Kidney capillary endothelial cell (primary cell): ENCODE measurements around the gene DFFB.

Experiments used
- DNase-seq: peaks from one replicate; pipeline ENCODE4 v3.0.0-alpha.2; 2018; ENCODE audit warnings: low spot score

The DFFB gene

DNA sequence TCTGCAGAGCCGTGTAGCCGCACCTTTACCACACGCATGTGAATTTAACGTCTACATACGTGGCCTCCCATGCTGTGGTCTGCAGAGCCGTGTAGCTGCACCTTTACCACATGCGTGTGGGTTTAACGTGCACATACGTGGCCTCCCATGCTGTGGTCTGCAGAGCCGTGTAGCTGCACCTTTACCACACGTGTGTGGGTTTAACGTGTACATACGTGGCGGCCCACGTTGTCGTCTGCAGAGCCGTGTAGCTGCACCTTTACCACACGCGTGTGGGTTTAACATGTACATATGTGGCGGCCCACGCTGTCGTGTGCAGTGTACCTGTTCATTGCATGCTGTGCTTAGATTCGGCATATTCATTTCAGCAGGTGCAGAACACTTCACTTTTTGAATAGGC lies 17.5 kb downstream of the DFFB start:
- no peak for DNase-seq

DNA sequence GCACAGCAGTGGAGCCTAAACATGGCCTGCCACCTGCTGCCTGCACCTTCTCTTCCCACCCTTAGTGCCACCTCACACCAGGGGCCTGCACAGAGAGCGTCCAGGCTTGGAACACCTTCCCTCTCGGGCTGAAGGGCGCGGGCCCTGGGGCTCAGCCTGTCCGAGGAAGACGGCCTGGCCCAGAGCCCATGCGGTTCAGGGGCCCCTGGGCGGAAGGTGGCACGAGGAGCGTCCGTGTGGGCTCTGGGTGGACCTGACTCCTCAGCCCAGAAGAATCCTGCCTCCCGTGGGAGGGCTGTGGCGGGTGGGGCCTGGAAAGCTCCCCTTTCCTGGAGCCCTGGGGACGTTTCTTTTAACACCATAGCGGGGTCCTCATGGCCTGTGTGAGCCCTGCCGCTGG lies 19.4 kb downstream of the DFFB start:
- DNase-seq, result no peak

DNA sequence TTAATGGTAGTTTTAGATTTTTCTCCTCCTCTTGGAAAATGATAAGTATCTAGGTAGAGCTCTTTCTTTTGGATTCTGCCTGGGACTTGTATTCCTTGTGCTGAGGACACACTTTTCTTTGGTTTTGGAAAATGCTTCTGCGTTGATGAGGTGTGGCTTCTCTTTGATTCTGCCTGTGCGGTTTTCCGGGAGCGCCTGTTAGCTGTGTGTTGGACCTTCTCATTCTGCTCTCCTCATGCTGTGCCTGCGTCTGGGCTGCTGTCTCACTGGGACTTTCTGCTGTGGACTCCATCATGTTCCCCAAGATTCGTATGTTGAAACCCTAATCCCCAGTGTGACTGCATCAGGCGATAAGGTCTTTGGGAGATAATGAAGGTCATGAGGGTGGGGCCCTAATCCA lies 21.8 kb downstream of the DFFB start:
- DNase-seq, result no peak

DNA sequence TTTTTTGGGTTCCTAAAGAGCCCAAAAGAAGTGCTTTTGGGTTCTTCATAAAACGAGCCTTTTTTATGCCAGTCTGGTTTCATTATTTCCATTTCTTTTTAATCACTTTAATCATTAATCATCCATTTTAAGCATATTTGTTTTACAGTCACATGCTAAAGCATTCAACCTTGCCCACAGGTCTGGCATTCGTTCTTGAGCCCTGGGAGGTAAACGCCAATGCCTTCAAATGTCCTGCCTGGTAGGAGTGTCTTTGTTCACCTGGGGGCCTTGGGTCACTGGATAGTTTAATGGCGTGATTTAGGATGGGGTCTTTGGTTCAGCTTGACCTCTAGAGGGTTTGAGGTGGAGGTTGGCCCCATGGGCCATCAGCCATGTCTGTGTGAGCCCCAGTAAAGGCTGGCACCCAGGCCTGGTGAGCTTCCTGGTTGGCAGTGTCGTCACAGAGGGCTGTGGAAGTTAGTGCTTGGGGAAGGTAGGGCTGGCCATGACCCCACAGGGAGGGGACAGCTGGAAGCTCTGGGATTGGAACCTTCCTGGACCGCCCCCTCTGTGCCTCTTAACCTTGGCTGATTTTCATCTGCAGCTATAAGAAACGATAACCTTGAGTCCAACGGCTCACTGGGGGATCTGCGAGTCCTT lies 22.6 kb downstream of the DFFB start:
- DNase-seq, result no peak

DNA sequence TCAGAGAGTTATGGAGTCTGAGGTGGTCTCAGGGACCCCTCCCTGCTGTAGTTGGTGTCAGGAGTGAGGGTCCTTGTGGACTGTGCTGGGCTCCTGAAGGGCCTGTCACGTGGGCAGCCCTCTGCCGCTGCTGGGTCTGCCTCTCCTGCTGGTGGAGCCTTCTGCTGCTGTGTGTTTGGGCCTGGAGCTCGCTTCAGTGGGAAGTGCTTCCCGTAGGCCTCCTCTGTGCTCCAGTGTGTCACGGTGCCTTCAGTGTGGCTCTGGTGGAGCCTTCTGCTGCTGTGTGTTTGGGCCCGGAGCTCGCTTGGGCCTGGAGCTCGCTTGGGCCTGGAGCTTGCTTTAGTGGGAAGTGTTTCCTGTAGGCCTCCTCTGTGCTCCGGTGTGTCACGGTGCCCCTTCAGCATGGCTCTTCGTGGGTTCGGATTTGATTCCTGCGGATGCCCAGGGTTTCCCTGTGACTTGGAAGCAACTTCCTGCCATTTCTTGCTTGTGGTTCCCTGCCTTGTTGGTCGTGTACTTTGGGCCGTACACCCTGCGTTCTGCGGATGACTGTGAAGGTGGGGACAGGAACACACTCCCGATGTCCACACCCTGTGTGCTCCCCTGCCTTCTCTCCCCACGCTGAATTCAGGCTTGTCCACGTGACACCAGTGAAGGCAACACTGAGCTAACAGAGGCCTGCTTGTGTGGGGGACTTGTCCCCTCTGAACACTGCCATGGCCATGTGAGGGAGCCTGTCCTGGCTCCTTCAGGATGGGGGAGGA lies 23.3 kb downstream of the DFFB start:
- DNase-seq, result no peak

DNA sequence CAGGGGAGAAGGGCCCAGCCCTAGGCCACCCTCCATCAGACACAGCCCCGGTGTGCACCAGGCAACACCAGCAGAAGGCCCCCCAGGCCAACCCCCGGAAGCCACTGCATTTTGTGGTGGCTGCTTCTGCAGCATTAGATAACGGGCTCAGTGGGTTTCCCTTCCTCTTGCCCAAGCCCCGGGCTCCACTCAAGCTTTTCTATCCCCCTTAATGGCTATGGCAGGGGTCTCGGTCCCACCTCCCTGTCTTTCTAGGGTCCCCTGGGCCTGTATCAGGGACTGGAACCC lies 23.9 kb downstream of the DFFB start:
- DNase-seq, result no peak

DNA sequence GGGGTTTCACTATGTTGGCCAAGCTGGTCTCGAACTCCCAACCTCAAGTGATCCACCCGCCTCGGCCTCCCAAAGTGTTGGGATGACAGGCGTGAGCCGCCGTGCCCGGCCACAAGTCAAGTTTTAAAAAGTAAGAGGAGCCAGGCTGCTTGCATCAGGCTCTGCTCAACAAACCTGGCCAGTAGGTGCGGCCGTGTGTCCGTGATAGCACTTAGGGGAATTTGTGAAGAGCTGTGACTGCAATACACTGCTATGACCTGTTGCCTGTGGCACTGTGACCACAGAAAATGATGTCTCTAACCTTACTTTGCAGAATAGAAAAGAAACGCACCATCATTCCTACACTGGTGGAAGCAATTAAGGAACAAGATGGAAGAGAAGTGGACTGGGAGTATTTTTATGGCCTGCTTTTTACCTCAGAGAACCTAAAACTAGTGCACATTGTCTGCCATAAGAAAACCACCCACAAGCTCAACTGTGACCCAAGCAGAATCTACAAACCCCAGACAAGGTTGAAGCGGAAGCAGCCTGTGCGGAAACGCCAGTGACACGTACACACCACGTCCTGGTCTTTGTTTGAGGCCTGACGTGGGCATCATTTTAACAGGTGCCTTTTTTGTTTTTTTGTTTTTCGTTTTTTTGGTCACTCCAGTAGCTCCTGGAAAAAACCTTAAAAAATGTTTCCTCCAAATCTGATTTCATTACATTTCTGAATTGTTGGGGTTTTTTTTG lies 26.1 kb downstream of the DFFB start:
- DNase-seq, result no peak

DNA sequence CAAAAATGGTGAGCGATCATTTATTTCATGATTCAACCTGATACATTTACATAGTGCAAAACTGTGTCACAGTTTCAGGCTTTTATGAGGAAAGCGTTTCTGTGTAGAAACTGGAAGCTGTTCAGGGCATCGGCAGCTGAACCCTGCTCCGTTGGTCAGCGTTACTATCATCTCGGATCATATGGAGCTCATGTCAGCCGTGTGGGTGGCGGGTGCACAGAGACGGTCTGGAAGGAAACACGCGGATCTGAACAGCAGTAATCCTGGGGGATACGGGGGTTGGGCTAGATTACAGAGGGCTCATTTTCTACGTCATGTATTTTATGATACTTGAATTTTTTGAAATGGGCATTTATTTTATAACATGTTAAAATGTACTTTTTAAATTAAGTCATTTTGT lies 27.7 kb downstream of the DFFB start:
- DNase-seq, result no peak

DNA sequence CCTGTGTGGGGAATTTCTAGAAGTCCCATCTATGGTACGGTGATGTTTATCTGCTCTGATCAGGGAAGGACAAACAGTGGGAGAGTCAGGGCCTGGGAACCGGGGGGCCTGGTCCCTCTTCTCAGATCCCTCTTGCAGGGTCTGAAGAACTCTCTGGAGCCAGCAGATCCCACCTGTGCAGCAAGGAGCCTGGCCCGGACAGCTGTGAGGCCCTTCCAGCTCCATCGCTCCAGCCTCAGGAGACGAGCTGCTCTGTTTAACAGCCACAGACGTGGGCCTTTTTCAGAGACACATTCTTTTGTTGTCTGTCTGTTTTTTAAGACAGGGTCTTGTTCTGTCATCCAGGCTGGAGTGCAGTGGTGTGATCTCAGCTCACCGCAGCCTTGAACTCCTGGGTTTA lies 28.3 kb downstream of the DFFB start:
- no peak for DNase-seq

DNA sequence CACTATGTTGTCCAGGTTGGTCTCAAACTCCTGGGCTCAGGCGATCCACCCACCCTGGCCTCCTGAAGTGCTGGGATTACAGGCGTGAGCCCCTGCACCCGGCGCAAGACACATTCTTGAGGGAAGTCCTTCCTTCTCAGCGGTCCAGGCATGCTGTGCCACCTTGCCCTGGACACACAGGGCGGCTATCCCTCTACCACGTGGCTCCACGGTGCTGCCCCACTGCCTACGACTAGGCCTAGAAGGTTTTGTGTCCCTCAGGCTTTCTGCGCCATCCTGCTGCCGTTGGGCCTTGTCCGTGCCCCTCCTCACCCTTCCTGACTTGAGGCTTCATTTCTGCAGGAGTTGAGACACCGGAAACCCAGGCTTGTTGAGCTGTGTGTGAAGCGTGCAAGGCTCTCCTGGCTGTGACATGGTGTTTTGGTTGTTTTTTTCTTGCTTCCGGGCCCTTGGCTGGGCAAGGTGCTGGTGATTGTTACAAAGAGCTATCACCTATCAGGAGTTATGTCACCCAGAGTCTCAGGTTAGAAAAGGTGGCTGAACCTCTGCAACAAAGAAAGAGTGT lies 28.9 kb downstream of the DFFB start:
- no peak for DNase-seq

DNA sequence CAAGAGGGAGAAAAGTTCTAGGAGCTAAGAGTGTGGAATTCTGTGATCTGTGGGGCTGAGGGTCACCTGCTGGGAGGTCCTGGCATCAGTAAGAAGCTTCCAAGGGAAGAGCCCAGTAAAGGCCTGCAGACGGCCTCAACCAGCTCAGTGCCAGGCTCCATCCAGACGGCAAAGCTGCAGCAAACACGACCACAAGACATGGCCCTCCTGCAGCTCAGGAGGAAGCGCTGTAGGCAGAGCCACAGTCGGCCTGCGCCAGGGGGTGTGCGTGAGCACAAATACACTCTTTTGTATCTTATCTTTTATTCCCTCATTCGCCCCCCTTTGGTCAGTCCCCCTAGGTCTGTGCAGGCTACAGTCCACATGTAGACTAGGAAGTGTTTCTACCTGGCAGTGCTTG lies 29.4 kb downstream of the DFFB start:
- DNase-seq, result no peak

DNA sequence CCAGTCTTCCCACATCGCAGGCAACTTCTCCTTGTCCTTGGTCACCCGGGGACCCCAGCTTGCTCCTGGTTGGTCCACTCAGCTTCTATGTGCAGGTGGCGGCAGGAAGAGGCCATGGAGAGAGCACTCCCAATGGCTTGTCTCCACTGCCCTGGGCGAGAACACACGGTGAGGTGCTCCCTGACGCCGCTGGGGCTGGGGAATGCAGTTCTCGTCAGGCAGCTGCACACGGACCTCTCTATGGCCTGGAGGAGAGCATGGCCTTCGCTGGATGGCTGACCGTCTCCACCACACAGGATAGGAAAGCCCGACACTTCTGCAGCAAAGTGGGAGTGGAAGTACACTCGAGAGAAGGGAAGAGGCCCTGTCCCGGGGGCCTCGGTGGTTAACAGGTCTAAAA lies 31.0 kb downstream of the DFFB start:
- DNase-seq, result no peak

DNA sequence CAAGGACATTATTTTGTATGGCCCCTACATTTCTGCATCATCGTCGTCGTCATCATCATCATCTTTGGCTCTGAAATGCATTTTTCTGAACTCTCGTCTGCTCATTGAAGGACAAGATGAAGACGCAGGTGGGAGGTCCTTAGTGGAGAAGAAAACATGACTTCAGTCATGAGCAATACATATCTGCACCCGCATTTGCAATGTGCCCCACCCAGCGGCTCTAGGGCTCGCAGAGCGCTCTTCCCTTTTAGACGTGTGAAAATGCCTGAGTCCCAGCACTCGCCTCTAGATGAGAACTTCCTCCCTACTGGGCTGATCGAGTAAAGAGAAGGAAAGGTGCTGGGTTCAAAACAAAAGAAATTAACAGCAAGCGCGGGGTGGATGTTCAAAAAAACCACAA lies 32.7 kb downstream of the DFFB start:
- DNase-seq, result no peak

DNA sequence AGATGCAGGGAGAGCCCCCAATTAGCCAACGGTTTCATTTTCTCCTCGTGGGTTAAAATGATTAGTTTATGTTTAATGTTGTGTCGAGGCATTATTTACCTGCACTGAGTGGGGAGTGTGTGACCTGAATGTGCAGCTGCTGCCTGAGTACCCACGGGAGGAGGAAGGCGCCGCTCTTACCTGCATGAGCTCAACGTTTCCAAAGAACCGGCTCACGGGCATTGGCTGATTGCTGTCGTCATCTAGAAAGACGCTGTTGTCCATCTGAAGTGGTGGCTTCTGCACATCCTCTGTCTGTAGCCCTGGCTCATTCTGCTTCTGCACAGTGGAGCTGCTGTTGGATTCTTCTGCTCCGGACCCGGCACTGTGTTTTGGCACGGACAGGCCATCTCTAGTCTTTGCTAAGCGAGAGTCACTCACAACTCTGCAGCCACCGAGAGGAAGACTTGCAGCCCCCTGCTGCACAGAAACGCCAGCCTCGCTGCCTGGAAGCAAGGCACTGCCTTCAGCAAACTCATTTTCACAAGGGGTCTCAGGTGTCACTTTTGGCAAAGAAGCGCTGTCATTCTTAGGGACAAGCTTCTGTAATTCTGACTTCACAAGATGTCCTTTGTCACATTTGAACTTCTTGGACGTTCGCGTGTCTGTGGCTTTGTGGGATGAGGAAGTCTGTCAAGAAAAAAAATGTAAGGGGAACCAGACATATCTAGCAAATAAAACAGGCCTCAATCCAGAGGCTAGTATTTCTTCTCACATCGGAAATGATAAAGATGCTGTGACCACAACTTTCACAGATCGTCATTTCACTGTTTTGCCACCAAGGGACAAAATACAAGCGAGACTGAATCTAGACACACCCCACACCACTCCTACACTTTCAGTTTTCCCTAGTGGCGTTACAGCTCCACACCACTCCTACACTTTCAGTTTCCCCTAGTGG lies 33.4 kb downstream of the DFFB start:
- DNase-seq, result no peak

DNA sequence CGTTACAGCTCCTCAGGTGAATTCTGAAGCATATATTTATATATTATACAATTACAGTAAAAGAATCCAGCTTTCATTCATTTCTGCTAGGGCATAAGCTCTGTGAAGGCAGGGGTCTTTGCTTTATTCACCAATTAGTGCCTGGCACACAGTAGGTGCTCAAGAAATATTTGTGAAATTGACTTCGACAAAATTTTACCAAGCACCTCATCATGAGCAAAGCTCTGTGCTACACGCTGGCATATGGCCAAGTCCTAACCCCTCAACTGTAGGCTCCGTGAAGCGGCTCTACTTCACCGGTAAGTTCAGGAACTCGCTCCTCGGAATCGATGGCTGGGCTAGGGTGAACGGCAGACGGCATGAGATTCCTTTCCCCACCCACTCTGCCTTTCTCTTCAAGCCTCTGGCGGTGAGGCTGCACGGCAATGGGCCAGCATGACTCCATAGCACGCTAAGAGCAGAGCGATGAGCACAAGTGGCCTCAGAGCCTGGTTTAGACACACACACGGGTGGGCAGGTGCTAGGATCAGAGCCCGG lies 34.1 kb downstream of the DFFB start:
- no peak for DNase-seq

DNA sequence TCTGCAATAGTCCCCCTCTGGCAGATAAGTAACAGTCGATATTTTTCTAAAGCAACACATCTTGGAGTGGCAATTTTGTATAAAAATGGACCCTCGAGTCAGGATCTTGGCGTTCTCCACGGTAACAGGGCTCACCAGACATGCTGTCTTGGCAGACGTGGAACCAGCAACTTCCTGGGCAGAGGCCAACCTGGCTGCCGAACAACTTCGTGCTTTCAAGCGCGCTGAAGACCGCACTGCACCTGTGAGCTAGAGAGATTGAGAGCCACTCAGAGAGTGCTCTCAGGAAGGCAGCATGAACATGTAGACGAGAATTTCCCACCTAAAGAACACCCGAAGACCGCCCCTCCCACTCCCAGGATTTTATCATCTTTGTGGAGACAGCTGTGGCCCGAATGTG lies 35.5 kb downstream of the DFFB start:
- DNase-seq, result no peak

DNA sequence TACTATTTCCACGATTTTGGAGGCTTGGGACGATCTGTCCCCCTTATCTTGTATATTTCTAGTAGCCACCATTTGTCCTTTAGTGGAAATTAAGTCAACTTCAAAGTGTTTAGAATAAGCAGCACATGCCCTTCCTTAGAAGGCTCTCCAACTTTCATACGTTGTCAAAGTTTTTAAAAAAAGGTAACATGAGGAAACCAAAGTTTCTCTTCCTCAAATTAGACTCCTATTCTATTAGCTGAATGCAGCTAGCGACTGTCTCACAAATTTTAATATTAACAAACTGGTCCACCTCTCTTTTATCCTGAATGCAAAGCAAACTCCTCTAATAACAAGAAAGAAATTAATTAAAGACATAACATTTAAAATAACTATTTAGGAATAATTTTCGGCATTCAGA lies 35.9 kb downstream of the DFFB start:
- DNase-seq, result no peak

DNA sequence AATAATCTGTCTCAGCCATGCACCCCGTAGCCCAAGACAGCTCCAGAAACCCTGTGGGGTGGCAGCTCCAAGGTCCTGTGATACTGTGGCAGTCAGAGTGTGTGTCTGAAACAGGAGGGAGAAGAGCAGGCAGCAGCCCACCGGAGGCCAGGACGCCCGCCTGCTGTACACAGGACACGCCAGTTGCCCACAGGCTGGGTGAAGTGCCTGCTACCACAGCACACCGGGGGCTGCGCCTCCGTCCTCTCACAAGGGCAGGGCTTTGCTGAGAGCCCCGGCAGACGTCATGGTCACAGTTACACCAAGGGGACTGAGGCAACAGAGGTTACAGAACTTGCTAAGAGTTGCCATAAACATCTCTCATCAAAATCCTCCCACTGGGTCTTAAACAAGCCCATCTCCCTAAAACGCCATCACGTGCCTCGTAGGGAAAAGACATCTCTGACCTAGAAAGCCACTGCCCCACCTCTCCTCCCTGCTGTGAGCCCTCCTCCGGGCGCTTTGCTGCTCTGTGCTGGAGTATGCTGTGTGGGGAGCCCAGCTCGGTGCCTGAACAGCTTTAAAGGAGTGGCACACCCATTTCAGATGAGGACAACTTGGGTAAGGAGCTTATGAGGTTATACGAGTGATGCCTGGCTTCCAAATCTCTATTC lies 37.5 kb downstream of the DFFB start:
- no peak for DNase-seq

DNA sequence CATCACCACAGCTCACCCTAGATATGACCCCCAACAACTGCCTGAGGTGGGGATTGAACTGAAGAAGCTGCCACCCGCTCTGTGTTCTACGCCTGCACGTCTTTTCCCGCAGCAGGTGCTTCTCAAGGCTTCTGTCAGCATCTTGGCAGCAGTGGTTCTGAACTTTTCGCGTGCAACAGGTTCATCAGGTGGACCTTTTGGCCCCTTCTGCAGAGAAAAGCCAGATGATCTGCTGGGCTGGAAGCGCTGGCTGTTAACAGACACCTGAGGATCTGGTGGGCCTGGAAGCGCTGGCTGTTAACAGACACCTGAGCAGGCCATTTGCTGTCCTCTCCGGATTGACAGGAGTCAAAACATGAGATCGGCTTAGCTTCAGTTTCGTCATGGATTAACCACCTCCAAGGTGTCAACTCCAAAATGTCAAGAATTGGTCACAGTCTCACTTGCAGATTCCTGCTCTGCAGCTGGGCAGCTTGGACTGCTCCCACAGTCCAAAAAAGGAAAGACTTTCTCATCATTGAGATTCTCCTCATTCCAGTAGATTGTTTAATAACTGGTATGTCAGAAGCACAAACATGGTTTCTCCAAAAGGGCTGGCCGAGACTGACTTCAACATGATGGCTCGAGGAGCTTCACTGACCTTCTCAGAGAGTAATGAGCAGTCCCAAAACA lies 38.1 kb downstream of the DFFB start:
- DNase-seq, result no peak

DNA sequence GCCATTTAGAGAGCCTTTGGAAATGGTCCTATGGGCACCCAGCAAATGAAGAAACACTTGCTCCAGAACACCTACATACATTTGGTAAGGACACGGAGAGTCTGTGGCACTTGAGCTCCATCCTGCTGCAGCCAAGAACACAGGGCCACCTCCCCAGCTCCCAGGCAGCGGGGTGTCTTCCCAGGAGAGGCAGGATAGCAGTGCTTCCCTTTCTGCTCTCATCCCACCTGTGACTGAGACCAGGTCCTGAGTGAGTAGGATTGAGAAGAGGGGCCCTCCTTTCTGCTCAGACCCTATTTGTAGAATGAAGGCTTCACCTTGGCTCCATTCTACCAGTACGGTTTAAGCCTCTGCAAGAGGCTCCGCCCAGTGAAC lies 38.7 kb downstream of the DFFB start:
- DNase-seq, result no peak
